MM.1S (cell line): ENCODE results near the gene AKR1C4.

Experiments used
- DNase-seq: peaks from one replicate; pipeline ENCODE4 v3.0.0-alpha.2; 2015
- H2AFZ ChIP-seq: fragments of 300-600 bp; sonication (generic); 2 replicates; pipeline ENCODE4 v1.6.0; 2016; ENCODE audit warnings: antibody characterized with exemption, low read length
- H3F3A ChIP-seq: fragments of 300-600 bp; sonication (generic); 2 replicates; pipeline ENCODE4 v1.6.1; 2016; ENCODE audit warnings: mild to moderate bottlenecking, antibody characterized with exemption, low read length, moderate library complexity, mixed read lengths; ENCODE audit not compliant: insufficient read depth
- H3K27ac ChIP-seq: fragments of 300-600 bp; sonication (generic); 2 replicates; pipeline ENCODE4 v1.5.1; 2016; ENCODE audit warnings: mild to moderate bottlenecking, low read length
- H3K27me3 ChIP-seq: fragments of 300-600 bp; sonication (generic); replicated peaks from 2 replicates; pipeline ENCODE4 v1.6.0; 2016; ENCODE audit warnings: low read length; ENCODE audit not compliant: insufficient read depth
- H3K36me3 ChIP-seq: fragments of 300-600 bp; sonication (generic); replicated peaks from 2 replicates; pipeline ENCODE4 v1.6.1; 2016; ENCODE audit warnings: mild to moderate bottlenecking, low read length, mixed read lengths; ENCODE audit not compliant: insufficient read depth
- H3K4me1 ChIP-seq: fragments of 300-600 bp; sonication (generic); 2 replicates; pipeline ENCODE4 v1.6.1; 2016; ENCODE audit warnings: low read length, mixed read lengths
- H3K4me2 ChIP-seq: fragments of 300-600 bp; sonication (generic); 2 replicates; pipeline ENCODE4 v1.6.0; 2016; ENCODE audit warnings: low read depth, low read length
- H3K4me3 ChIP-seq: fragments of 300-600 bp; sonication (generic); 2 replicates; pipeline ENCODE4 v1.5.1; 2016; ENCODE audit warnings: low read length, mixed read lengths
- H3K79me2 ChIP-seq: fragments of 300-600 bp; sonication (generic); 2 replicates; pipeline ENCODE4 v1.6.1; 2016; ENCODE audit warnings: mixed run types, low read length, mixed read lengths
- H3K9ac ChIP-seq: fragments of 300-600 bp; sonication (generic); 2 replicates; pipeline ENCODE4 v1.6.1; 2016; ENCODE audit warnings: low read length, mixed read lengths
- H3K9me2 ChIP-seq: fragments of 300-600 bp; sonication (generic); replicated peaks from 2 replicates; pipeline ENCODE4 v1.6.1; 2016; ENCODE audit warnings: mild to moderate bottlenecking, low read length, mixed read lengths; ENCODE audit not compliant: insufficient read depth
- H3K9me3 ChIP-seq: fragments of 300-600 bp; sonication (generic); replicated peaks from 2 replicates; pipeline ENCODE4 v1.6.1; 2016; ENCODE audit warnings: mild to moderate bottlenecking, low read length, mixed read lengths; ENCODE audit not compliant: insufficient read depth
- H4K20me1 ChIP-seq: fragments of 300-600 bp; sonication (generic); 2 replicates; pipeline ENCODE4 v1.6.1; 2016; ENCODE audit warnings: mild to moderate bottlenecking, low read length, moderate library complexity, mixed read lengths; ENCODE audit not compliant: insufficient read depth
- EZH2 ChIP-seq: fragments of 300-600 bp; sonication (generic); optimal IDR thresholded peaks from 2 replicates; pipeline ENCODE3; 2017; ENCODE audit warnings: low read depth, mild to moderate bottlenecking, antibody characterized with exemption, low read length, mixed read lengths
- EZH2phosphoT487 ChIP-seq: fragments of 300-600 bp; sonication (generic); IDR thresholded peaks from 2 replicates; pipeline ENCODE4 v1.6.1; 2018; ENCODE audit warnings: antibody characterized with exemption, low read length
- TF ChIP-seq, protein P1 (sequence below): fragments of 300-600 bp; sonication (generic); IDR thresholded peaks from 2 replicates; pipeline ENCODE4 v1.5.1; 2016; ENCODE audit warnings: antibody characterized with exemption, low read length, mixed read lengths

AKR1C4 gene

GRCh38 chr10:5260828-5261227 lies 64.2 kb downstream of the AKR1C4 start:
- Histone ChIP-seq H3K4me2 (no peak overlapping the region), H3K27ac (no peak overlapping the region), H3K79me2 (no peaks in the 10 kb centered on the region), H2AFZ (no peak overlapping the region), H4K20me1 (no peaks in the 10 kb centered on the region), H3K4me1 (no peaks in the 10 kb centered on the region), H3F3A (no peaks in the 10 kb centered on the region), H3K36me3 (no peaks in the 10 kb centered on the region), H3K9ac (no peak overlapping the region), H3K4me3 (no peak overlapping the region), H3K9me3 (no peaks in the 10 kb centered on the region), H3K27me3 (no peaks in the 10 kb centered on the region), H3K9me2 (no peaks in the 10 kb centered on the region)
- TF ChIP-seq EZH2 (no peak), EZH2phosphoT487 (no peak)
- TF ChIP-seq, protein P1, sequence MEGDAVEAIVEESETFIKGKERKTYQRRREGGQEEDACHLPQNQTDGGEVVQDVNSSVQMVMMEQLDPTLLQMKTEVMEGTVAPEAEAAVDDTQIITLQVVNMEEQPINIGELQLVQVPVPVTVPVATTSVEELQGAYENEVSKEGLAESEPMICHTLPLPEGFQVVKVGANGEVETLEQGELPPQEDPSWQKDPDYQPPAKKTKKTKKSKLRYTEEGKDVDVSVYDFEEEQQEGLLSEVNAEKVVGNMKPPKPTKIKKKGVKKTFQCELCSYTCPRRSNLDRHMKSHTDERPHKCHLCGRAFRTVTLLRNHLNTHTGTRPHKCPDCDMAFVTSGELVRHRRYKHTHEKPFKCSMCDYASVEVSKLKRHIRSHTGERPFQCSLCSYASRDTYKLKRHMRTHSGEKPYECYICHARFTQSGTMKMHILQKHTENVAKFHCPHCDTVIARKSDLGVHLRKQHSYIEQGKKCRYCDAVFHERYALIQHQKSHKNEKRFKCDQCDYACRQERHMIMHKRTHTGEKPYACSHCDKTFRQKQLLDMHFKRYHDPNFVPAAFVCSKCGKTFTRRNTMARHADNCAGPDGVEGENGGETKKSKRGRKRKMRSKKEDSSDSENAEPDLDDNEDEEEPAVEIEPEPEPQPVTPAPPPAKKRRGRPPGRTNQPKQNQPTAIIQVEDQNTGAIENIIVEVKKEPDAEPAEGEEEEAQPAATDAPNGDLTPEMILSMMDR, result no peak
- no peak for DNase-seq

DNA sequence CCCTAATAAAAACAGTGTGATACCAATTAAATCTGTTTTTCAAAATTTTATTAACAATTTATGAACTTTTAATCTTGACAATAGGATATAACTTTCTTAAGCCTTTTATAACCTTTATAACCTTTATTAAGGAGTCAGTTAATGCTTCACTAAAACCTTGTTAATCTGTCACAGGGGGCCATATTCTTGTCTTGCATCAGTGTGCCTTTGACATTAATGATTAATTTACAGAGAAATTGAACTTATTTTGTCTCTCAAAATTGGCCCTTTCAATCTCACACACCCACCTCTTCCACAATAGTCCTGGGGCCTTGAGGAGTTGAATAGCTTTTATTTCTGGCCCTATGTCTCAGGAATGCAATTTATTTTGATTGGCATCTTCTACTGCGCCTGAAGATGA lies 68.5 kb downstream of the AKR1C4 start:
- Histone ChIP-seq H3K9me3 (no peaks in the 10 kb centered on the region; the same call in 1 of the 2 replicates), H3K27ac (no peak overlapping the region), H3K9me2 (no peaks in the 10 kb centered on the region), H3K4me2 (no peak overlapping the region), H3K27me3 (no peaks in the 10 kb centered on the region), H3K79me2 (no peaks in the 10 kb centered on the region), H3K36me3 (no peaks in the 10 kb centered on the region), H3K4me3 (no peak overlapping the region), H3K4me1 (no peaks in the 10 kb centered on the region), H3K9ac (no peak overlapping the region), H4K20me1 (no peaks in the 10 kb centered on the region), H2AFZ (no peak overlapping the region), H3F3A (no peaks in the 10 kb centered on the region)
- DNase-seq, result no peak
- TF ChIP-seq EZH2 (no peak), EZH2phosphoT487 (no peak)
- TF ChIP-seq, protein P1, result no peak

DNA sequence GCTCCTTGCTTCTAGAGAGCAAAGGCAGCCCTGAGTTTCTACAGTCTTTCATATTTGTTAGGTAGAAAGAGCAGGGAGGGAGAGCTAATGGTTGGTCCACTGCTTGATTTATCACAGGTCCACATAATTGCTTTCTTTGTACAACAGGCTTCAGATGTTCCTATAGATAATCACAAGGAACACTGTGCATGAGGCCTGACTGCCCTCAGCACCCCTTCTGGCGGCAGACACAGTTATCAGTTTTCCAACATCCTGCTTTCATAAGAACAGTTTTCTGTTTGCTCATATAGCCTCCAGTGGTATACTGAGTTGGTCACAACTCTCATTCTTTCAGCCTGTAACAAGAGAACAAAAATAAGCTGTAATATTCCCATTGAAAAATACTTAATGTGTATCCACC lies 69.7 kb downstream of the AKR1C4 start:
- H3K9me3 ChIP-seq, result no peaks in the 10 kb centered on the region; the same call in 1 of the 2 replicates
- H3K4me3 ChIP-seq, result no peak overlapping the region
- no peak overlapping the region for H3K4me2 ChIP-seq
- no peak for DNase-seq
- H3F3A ChIP-seq, result no peaks in the 10 kb centered on the region
- no peak overlapping the region for H3K27ac ChIP-seq
- no peak overlapping the region for H2AFZ ChIP-seq
- no peak for TF ChIP-seq EZH2phosphoT487
- no peak for TF ChIP-seq EZH2
- TF ChIP-seq, protein P1, result no peak
- H4K20me1 ChIP-seq, result no peaks in the 10 kb centered on the region
- no peaks in the 10 kb centered on the region for H3K27me3 ChIP-seq
- H3K9me2 ChIP-seq, result no peaks in the 10 kb centered on the region
- H3K4me1 ChIP-seq, result no peaks in the 10 kb centered on the region
- no peaks in the 10 kb centered on the region for H3K79me2 ChIP-seq
- H3K9ac ChIP-seq, result no peak overlapping the region
- H3K36me3 ChIP-seq, result no peaks in the 10 kb centered on the region
